Kidney epithelial cell (primary cell): Measurements from ENCODE around the gene ADCK1. TPM values are rescaled to one million over a fixed set of nuclear protein-coding genes. Genes with fewer than 3 reads are reported as not detected.
A peak's percentile ranks its signal among the peaks of the same experiment; 100 is the strongest.
"Not testable (repeated sequence)": the region's sequence is repeated elsewhere in the genome, so short reads cannot be mapped to it uniquely, and the experiment has no call there.

Experiments used
- DNase-seq: peaks from one replicate; pipeline ENCODE4 v3.0.0-alpha.2; 2010; ENCODE audit warnings: low read depth
- H3K27me3 ChIP-seq: 2 replicates; pipeline ENCODE4 v1.6.0; 2011; ENCODE audit warnings: low read length; ENCODE audit not compliant: control insufficient read depth, insufficient read depth
- H3K36me3 ChIP-seq: 2 replicates; pipeline ENCODE4 v1.5.1; 2011; ENCODE audit warnings: low read length; ENCODE audit not compliant: control insufficient read depth, insufficient read depth
- H3K4me3 ChIP-seq: 2 replicates; pipeline ENCODE4 v1.5.1; 2011; ENCODE audit warnings: low read depth, mild to moderate bottlenecking, control low read depth, low read length
- CTCF ChIP-seq: IDR thresholded peaks from 2 replicates; pipeline ENCODE4 v1.5.1; 2011; ENCODE audit warnings: mild to moderate bottlenecking, moderate library complexity, low read length, control low read depth, inconsistent platforms; ENCODE audit not compliant: insufficient read depth, poor library complexity, severe bottlenecking
- total RNA-seq: library from RNA; depleted of rRNA; stranded (reverse); fragments of >200 nt; gene quantifications from 2 replicates; pipeline ENCODE4 v1.2.3, GENCODE V29; 2015

The ADCK1 gene
- total RNA-seq, 1 donor from 2014 or later, result 9.3 TPM

- no peaks in the 10 kb centered on the region for H3K36me3 ChIP-seq
- no peaks in the 10 kb centered on the region for H3K27me3 ChIP-seq
- no peak for DNase-seq
- no peak for TF ChIP-seq CTCF
- H3K4me3 ChIP-seq, result no peak overlapping the region
Observed at GRCh38 chr14:77883131-77883846, 83.4 kb downstream of the ADCK1 start.

GRCh38 chr14:77883847-77884238, 83.9 kb downstream of the ADCK1 start:
- Histone ChIP-seq H3K27me3 (no peaks in the 10 kb centered on the region), H3K36me3 (no peaks in the 10 kb centered on the region), H3K4me3 (no peak overlapping the region)
- DNase-seq, result no peak
- no peak for TF ChIP-seq CTCF

GRCh38 chr14:77885367-77885766, 85.5 kb downstream of the ADCK1 start:
- DNase-seq, result no peak
- H3K4me3 ChIP-seq, result no peak overlapping the region
- H3K27me3 ChIP-seq, result no peaks in the 10 kb centered on the region
- TF ChIP-seq CTCF, result no peak
- no peaks in the 10 kb centered on the region for H3K36me3 ChIP-seq

- H3K27me3 ChIP-seq, result no peaks in the 10 kb centered on the region
- H3K4me3 ChIP-seq, result no peak overlapping the region
- TF ChIP-seq CTCF, result no peak
- DNase-seq, result no peak
- H3K36me3 ChIP-seq, result no peaks in the 10 kb centered on the region
Observed at GRCh38 chr14:77886010-77886409, 86.1 kb downstream of the ADCK1 start.

GRCh38 chr14:77888903-77889302, 89.0 kb downstream of the ADCK1 start:
- DNase-seq, H3K27me3 ChIP-seq, H3K4me3 ChIP-seq, H3K36me3 ChIP-seq: not testable (repeated sequence)

GRCh38 chr14:77889971-77890442, 90.1 kb downstream of the ADCK1 start:
- Histone ChIP-seq H3K36me3 (no peaks in the 10 kb centered on the region), H3K4me3 (no peak overlapping the region), H3K27me3 (no peaks in the 10 kb centered on the region)
- no peak for TF ChIP-seq CTCF
- peak; percentile 9 for DNase-seq
